ENCODE measurements around the gene KLRF2. TPM values are rescaled to one million over a fixed set of nuclear protein-coding genes. Genes with fewer than 3 reads are reported as not detected.
"Not testable (repeated sequence)": the region's sequence is repeated elsewhere in the genome, so short reads cannot be mapped to it uniquely, and the experiment has no call there.

The KLRF2 gene
- total and polyA plus RNA-seq, 4 donors = not detected

- H3K4me1 ChIP-seq (ENCODE audit: control insufficient read depth in 4 of 4, insufficient read depth in 4 of 4, low read length in 3 of 4) = peaks cover 0 to 3% (median 2%) of the 10 kb centered on the region in 4 donors
- H3K27me3 ChIP-seq (ENCODE audit: control insufficient read depth in 4 of 4, insufficient read depth in 4 of 4, low read length in 3 of 4) = no peaks in the 10 kb centered on the region
- no peaks in the 10 kb centered on the region for H3K9me3 ChIP-seq (ENCODE audit: control insufficient read depth in 4 of 4, low read length in 3 of 4)
- 88% methylated on average over 11 of the region's 11 CpGs for WGBS
- DNase-seq (ENCODE audit: low spot score) = no peak
- no peak overlapping the region for H3K27ac ChIP-seq (ENCODE audit: low read depth in 1 of 2, low read length in 2 of 2)
- no peak for TF ChIP-seq JUND (IDR thresholded peaks at IDR 0.05)
- no peak for TF ChIP-seq FOXA2 (IDR thresholded peaks at IDR 0.05)
- TF ChIP-seq NR2F2 (IDR thresholded peaks at IDR 0.05) = no peak
- TF ChIP-seq RXRA (IDR thresholded peaks at IDR 0.05) = no peak
- TF ChIP-seq CTCF (IDR thresholded peaks at IDR 0.05; ENCODE audit: low read depth, low read length, missing input control) = no peak
- no peak for TF ChIP-seq RAD21 (IDR thresholded peaks at IDR 0.05)
- TF ChIP-seq MAX (IDR thresholded peaks at IDR 0.05) = no peak
- no peak for TF ChIP-seq REST (IDR thresholded peaks at IDR 0.05)
- TF ChIP-seq GABPA (IDR thresholded peaks at IDR 0.05 in 1 of 2, conservative IDR thresholded peaks at IDR 0.05 in 1 of 2) = no peak
- no peak for TF ChIP-seq SP1 (IDR thresholded peaks at IDR 0.05)
- TF ChIP-seq ATF3 (IDR thresholded peaks at IDR 0.05) = no peak
- no peak for TF ChIP-seq HNF4G (IDR thresholded peaks at IDR 0.05)
- no peak for TF ChIP-seq ZBTB33 (IDR thresholded peaks at IDR 0.05)
- no peak for TF ChIP-seq HNF4A (conservative IDR thresholded peaks at IDR 0.05)
- TF ChIP-seq EGR1 (IDR thresholded peaks at IDR 0.05; ENCODE audit: low read depth in 2 of 2) = no peak
- no peak for TF ChIP-seq TAF1 (conservative IDR thresholded peaks at IDR 0.05)
- TF ChIP-seq FOXA1 (IDR thresholded peaks at IDR 0.05) = no peak
- H3K9ac ChIP-seq (ENCODE audit: low read depth in 1 of 2, low read length in 2 of 2) = no peak overlapping the region
- no peak overlapping the region for H3K4me3 ChIP-seq (ENCODE audit: low read depth in 1 of 3, low read length in 3 of 3)
- H3K36me3 ChIP-seq (ENCODE audit: control insufficient read depth in 4 of 4, insufficient read depth in 3 of 4, low read depth in 1 of 4, low read length in 3 of 4) = no peaks in the 10 kb centered on the region
These were observed 8.5 kb upstream of the KLRF2 start for GRCh38 chr12:9872742-9873141.

- DNase-seq (ENCODE audit: low spot score); H3K27me3 ChIP-seq (ENCODE audit: control insufficient read depth in 4 of 4, insufficient read depth in 4 of 4, low read length in 3 of 4); H3K4me3 ChIP-seq (ENCODE audit: low read depth in 1 of 3, low read length in 3 of 3); H3K4me1 ChIP-seq (ENCODE audit: control insufficient read depth in 4 of 4, insufficient read depth in 4 of 4, low read length in 3 of 4); H3K9me3 ChIP-seq (ENCODE audit: control insufficient read depth in 4 of 4, low read length in 3 of 4); H3K36me3 ChIP-seq (ENCODE audit: control insufficient read depth in 4 of 4, insufficient read depth in 3 of 4, low read depth in 1 of 4, low read length in 3 of 4); H3K9ac ChIP-seq (ENCODE audit: low read depth in 1 of 2, low read length in 2 of 2); H3K27ac ChIP-seq (ENCODE audit: low read depth in 1 of 2, low read length in 2 of 2): not testable (repeated sequence)
- WGBS = 97% methylated on average over 26 of the region's 26 CpGs
These were observed 5.2 kb upstream of the KLRF2 start for GRCh38 chr12:9876120-9876519.
